Hindlimb muscle (tissue), 1 donor: ENCODE results near the gene EVA1C. TPM values are rescaled to one million over a fixed set of nuclear protein-coding genes. Genes with fewer than 3 reads are reported as not detected.

Experiments used
- DNase-seq: peaks from one replicate; pipeline ENCODE4 v3.0.0-alpha.2; 2013
- polyA plus RNA-seq: library from polyadenylated mRNA; unstranded; fragments of 120-200 nt; gene quantifications from one replicate; pipeline ENCODE4 v1.2.1, GENCODE V29; 2013; ENCODE audit not compliant: insufficient read length

The EVA1C gene
- polyA plus RNA-seq, 1 donor, result 2.1 TPM

GRCh38 chr21:32463367-32463766, 50.9 kb downstream of the EVA1C start:
- no peak for DNase-seq

- no peak for DNase-seq
Observed at GRCh38 chr21:32463889-32464300, 51.4 kb downstream of the EVA1C start.

- DNase-seq, result no peak
Observed at GRCh38 chr21:32467291-32467690, 54.8 kb downstream of the EVA1C start.

- DNase-seq, result no peak
Observed at GRCh38 chr21:32468681-32469111, 56.2 kb downstream of the EVA1C start.

GRCh38 chr21:32469628-32470027, 57.1 kb downstream of the EVA1C start:
- DNase-seq, result no peak

- DNase-seq, result no peak
Observed at GRCh38 chr21:32470206-32470605, 57.7 kb downstream of the EVA1C start.

- no peak for DNase-seq
Observed at GRCh38 chr21:32472890-32473765, 60.6 kb downstream of the EVA1C start.

- no peak for DNase-seq
Observed at GRCh38 chr21:32474179-32475059, 61.9 kb downstream of the EVA1C start.

- DNase-seq, result peak; percentile 55
Observed at GRCh38 chr21:32475162-32475812, 62.8 kb downstream of the EVA1C start.

GRCh38 chr21:32476661-32477423, 64.3 kb downstream of the EVA1C start:
- DNase-seq, result no peak

GRCh38 chr21:32477424-32477745, 64.9 kb downstream of the EVA1C start:
- no peak for DNase-seq

- DNase-seq, result no peak
Observed at GRCh38 chr21:32481875-32482408, 69.4 kb downstream of the EVA1C start.

- no peak for DNase-seq
Observed at GRCh38 chr21:32482565-32483292, 70.2 kb downstream of the EVA1C start.

GRCh38 chr21:32483293-32483595, 70.7 kb downstream of the EVA1C start:
- DNase-seq, result no peak

GRCh38 chr21:32484706-32485380, 72.3 kb downstream of the EVA1C start:
- DNase-seq, result no peak

GRCh38 chr21:32492376-32492775, 79.9 kb downstream of the EVA1C start:
- no peak for DNase-seq

- DNase-seq, result no peak
Observed at GRCh38 chr21:32494934-32495709, 82.6 kb downstream of the EVA1C start.

- DNase-seq, result no peak
Observed at GRCh38 chr21:32496568-32496967, 84.1 kb downstream of the EVA1C start.

GRCh38 chr21:32499249-32500055, 86.9 kb downstream of the EVA1C start:
- DNase-seq, result no peak
